ENCODE data around the gene CARD11. TPM values are rescaled to one million over a fixed set of nuclear protein-coding genes. Genes with fewer than 3 reads are reported as not detected.
"Not testable (repeated sequence)": the region's sequence is repeated elsewhere in the genome, so short reads cannot be mapped to it uniquely, and the experiment has no call there.

CARD11 gene
- total and polyA plus RNA-seq, 2 donors (not counting 1 experiment from before 2014, with no cell fraction given), result 0.02 TPM; not detected in 1

GRCh38 chr7:3042861-3043489 is 692 bp downstream of the CARD11 start:
- Histone ChIP-seq H3K27ac (ENCODE audit: insufficient read depth, low read length) (no peak overlapping the region), H3K79me2 (ENCODE audit: control insufficient read depth, insufficient read depth, low read length) (no peaks in the 10 kb centered on the region), H3K4me2 (ENCODE audit: extremely low read depth, insufficient read depth, low read length) (no peak overlapping the region), H3K36me3 (ENCODE audit: control insufficient read depth, insufficient read depth, low read length) (no peaks in the 10 kb centered on the region), H3K4me3 (replicated peaks in 1 of 4; ENCODE audit: control extremely low read depth in 1 of 4, insufficient read depth in 1 of 4, low read depth in 3 of 4, low read length in 4 of 4) (no peak overlapping the region), H3K9me3 (ENCODE audit: control insufficient read depth, insufficient read depth, low read depth, low read length) (no peaks in the 10 kb centered on the region), H4K20me1 (ENCODE audit: control insufficient read depth, extremely low read depth, insufficient read depth, low read length) (no peaks in the 10 kb centered on the region), H3K9ac (ENCODE audit: insufficient read depth, low read length) (no peak overlapping the region), H2AFZ (ENCODE audit: low read length) (no peak overlapping the region), H3K4me1 (ENCODE audit: control insufficient read depth, extremely low read depth, insufficient read depth, low read length) (no peaks in the 10 kb centered on the region), H3K27me3 (ENCODE audit: control insufficient read depth, insufficient read depth, low read length) (no peaks in the 10 kb centered on the region)
- TF ChIP-seq, protein P1, sequence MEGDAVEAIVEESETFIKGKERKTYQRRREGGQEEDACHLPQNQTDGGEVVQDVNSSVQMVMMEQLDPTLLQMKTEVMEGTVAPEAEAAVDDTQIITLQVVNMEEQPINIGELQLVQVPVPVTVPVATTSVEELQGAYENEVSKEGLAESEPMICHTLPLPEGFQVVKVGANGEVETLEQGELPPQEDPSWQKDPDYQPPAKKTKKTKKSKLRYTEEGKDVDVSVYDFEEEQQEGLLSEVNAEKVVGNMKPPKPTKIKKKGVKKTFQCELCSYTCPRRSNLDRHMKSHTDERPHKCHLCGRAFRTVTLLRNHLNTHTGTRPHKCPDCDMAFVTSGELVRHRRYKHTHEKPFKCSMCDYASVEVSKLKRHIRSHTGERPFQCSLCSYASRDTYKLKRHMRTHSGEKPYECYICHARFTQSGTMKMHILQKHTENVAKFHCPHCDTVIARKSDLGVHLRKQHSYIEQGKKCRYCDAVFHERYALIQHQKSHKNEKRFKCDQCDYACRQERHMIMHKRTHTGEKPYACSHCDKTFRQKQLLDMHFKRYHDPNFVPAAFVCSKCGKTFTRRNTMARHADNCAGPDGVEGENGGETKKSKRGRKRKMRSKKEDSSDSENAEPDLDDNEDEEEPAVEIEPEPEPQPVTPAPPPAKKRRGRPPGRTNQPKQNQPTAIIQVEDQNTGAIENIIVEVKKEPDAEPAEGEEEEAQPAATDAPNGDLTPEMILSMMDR (conservative IDR thresholded peaks at IDR 0.05 in 1 of 2, IDR thresholded peaks at IDR 0.05 in 1 of 2; ENCODE audit: low read depth in 1 of 2, low read length in 2 of 2), result no peak
- no peak for TF ChIP-seq EZH2 (IDR thresholded peaks at IDR 0.05; ENCODE audit: low read length, missing control alignments)
- no peak for DNase-seq (ENCODE audit: low read depth in 2 of 2)

DNA sequence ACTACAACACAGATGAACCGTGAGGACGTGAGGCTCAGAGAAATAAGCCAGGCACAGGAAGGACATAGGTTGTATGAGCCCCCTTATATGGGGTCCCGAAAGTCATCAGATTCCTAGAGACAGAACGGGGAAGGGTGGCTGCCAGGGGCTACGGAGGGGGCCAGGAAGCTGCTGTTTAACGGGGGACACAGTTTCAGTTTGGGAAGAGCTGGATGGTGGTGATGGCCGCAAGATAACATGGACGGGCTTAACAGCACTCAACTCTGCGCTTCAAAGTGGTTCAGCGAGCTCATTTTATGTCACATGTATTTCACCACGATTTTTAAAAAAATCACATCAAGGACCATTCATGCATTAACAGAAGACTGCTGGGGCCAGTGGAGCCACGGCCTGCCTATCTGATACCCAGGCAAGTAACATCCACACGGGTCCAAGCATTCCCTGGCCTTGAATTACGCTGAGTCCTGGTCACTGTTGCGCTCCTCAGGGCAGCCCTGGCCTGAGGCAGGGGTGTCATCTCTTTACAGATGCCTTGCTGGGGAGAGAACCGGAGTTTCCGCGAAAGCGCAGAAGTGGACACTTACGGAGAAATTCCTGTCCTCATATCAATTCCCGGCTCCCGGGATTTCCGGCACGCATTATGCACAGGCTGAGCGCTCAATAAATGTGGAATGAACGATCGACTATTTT is 1.5 kb downstream of the CARD11 start:
- no peak overlapping the region for H3K4me2 ChIP-seq (ENCODE audit: extremely low read depth, insufficient read depth, low read length)
- no peak overlapping the region for H3K27ac ChIP-seq (ENCODE audit: insufficient read depth, low read length)
- no peaks in the 10 kb centered on the region for H3K4me1 ChIP-seq (ENCODE audit: control insufficient read depth, extremely low read depth, insufficient read depth, low read length)
- no peak for TF ChIP-seq EZH2 (IDR thresholded peaks at IDR 0.05; ENCODE audit: low read length, missing control alignments)
- TF ChIP-seq, protein P1 (conservative IDR thresholded peaks at IDR 0.05 in 1 of 2, IDR thresholded peaks at IDR 0.05 in 1 of 2; ENCODE audit: low read depth in 1 of 2, low read length in 2 of 2), result no peak
- H3K4me3 ChIP-seq (replicated peaks in 1 of 4; ENCODE audit: control extremely low read depth in 1 of 4, insufficient read depth in 1 of 4, low read depth in 3 of 4, low read length in 4 of 4), result no peak overlapping the region
- DNase-seq (ENCODE audit: low read depth in 2 of 2), result no peak
- no peaks in the 10 kb centered on the region for H3K9me3 ChIP-seq (ENCODE audit: control insufficient read depth, insufficient read depth, low read depth, low read length)
- no peak overlapping the region for H2AFZ ChIP-seq (ENCODE audit: low read length)
- no peaks in the 10 kb centered on the region for H3K27me3 ChIP-seq (ENCODE audit: control insufficient read depth, insufficient read depth, low read length)
- no peaks in the 10 kb centered on the region for H3K36me3 ChIP-seq (ENCODE audit: control insufficient read depth, insufficient read depth, low read length)
- no peaks in the 10 kb centered on the region for H3K79me2 ChIP-seq (ENCODE audit: control insufficient read depth, insufficient read depth, low read length)
- H3K9ac ChIP-seq (ENCODE audit: insufficient read depth, low read length), result no peak overlapping the region
- H4K20me1 ChIP-seq (ENCODE audit: control insufficient read depth, extremely low read depth, insufficient read depth, low read length), result no peaks in the 10 kb centered on the region

- no peak for DNase-seq (ENCODE audit: low read depth in 2 of 2)
- no peak overlapping the region for H3K27ac ChIP-seq (ENCODE audit: insufficient read depth, low read length)
- no peak overlapping the region for H3K4me2 ChIP-seq (ENCODE audit: extremely low read depth, insufficient read depth, low read length)
- no peak overlapping the region for H2AFZ ChIP-seq (ENCODE audit: low read length)
- H3K27me3 ChIP-seq (ENCODE audit: control insufficient read depth, insufficient read depth, low read length), result no peaks in the 10 kb centered on the region
- H3K9ac ChIP-seq (ENCODE audit: insufficient read depth, low read length), result no peak overlapping the region
- no peaks in the 10 kb centered on the region for H3K9me3 ChIP-seq (ENCODE audit: control insufficient read depth, insufficient read depth, low read depth, low read length)
- no peaks in the 10 kb centered on the region for H3K4me1 ChIP-seq (ENCODE audit: control insufficient read depth, extremely low read depth, insufficient read depth, low read length)
- no peaks in the 10 kb centered on the region for H4K20me1 ChIP-seq (ENCODE audit: control insufficient read depth, extremely low read depth, insufficient read depth, low read length)
- no peak overlapping the region for H3K4me3 ChIP-seq (replicated peaks in 1 of 4; ENCODE audit: control extremely low read depth in 1 of 4, insufficient read depth in 1 of 4, low read depth in 3 of 4, low read length in 4 of 4)
- H3K36me3 ChIP-seq (ENCODE audit: control insufficient read depth, insufficient read depth, low read length), result no peaks in the 10 kb centered on the region
- no peak for TF ChIP-seq EZH2 (IDR thresholded peaks at IDR 0.05; ENCODE audit: low read length, missing control alignments)
- TF ChIP-seq, protein P1 (conservative IDR thresholded peaks at IDR 0.05 in 1 of 2, IDR thresholded peaks at IDR 0.05 in 1 of 2; ENCODE audit: low read depth in 1 of 2, low read length in 2 of 2), result no peak
- H3K79me2 ChIP-seq (ENCODE audit: control insufficient read depth, insufficient read depth, low read length), result no peaks in the 10 kb centered on the region
Observed at GRCh38 chr7:3039787-3040186, 3.9 kb downstream of the CARD11 start.

GRCh38 chr7:3038011-3038410 is 5.7 kb downstream of the CARD11 start:
- H3K27ac ChIP-seq (ENCODE audit: insufficient read depth, low read length); H3K9me3 ChIP-seq (ENCODE audit: control insufficient read depth, insufficient read depth, low read depth, low read length); H3K79me2 ChIP-seq (ENCODE audit: control insufficient read depth, insufficient read depth, low read length); H3K27me3 ChIP-seq (ENCODE audit: control insufficient read depth, insufficient read depth, low read length); H4K20me1 ChIP-seq (ENCODE audit: control insufficient read depth, extremely low read depth, insufficient read depth, low read length); H3K4me2 ChIP-seq (ENCODE audit: extremely low read depth, insufficient read depth, low read length); H2AFZ ChIP-seq (ENCODE audit: low read length); DNase-seq (ENCODE audit: low read depth in 2 of 2); H3K9ac ChIP-seq (ENCODE audit: insufficient read depth, low read length); H3K4me1 ChIP-seq (ENCODE audit: control insufficient read depth, extremely low read depth, insufficient read depth, low read length); H3K4me3 ChIP-seq (replicated peaks in 1 of 4; ENCODE audit: control extremely low read depth in 1 of 4, insufficient read depth in 1 of 4, low read depth in 3 of 4, low read length in 4 of 4); H3K36me3 ChIP-seq (ENCODE audit: control insufficient read depth, insufficient read depth, low read length): not testable (repeated sequence)

Measured in fibroblast of lung (primary cell).